Measurements from ENCODE around the gene ARL4D.
"Not testable (repeated sequence)": the region's sequence is repeated elsewhere in the genome, so short reads cannot be mapped to it uniquely, and the experiment has no call there.

Gene ARL4D

GRCh38 chr17:43369986-43370385, 28.8 kb upstream of the ARL4D start:
- DNase-seq (ENCODE audit: low read depth): no peak

GRCh38 chr17:43371227-43371821, 27.5 kb upstream of the ARL4D start:
- DNase-seq (ENCODE audit: low read depth): no peak

GRCh38 chr17:43372273-43372911, 26.4 kb upstream of the ARL4D start:
- no peak for DNase-seq (ENCODE audit: low read depth)

GRCh38 chr17:43373356-43373755, 25.4 kb upstream of the ARL4D start:
- no peak for DNase-seq (ENCODE audit: low read depth)

- DNase-seq (ENCODE audit: low read depth): not testable (repeated sequence)
These were observed 22.9 kb upstream of the ARL4D start for GRCh38 chr17:43375915-43376314.

- no peak for DNase-seq (ENCODE audit: low read depth)
These were observed 21.6 kb upstream of the ARL4D start for GRCh38 chr17:43377056-43377810.

GRCh38 chr17:43378766-43379165, 20.0 kb upstream of the ARL4D start:
- no peak for DNase-seq (ENCODE audit: low read depth)

- DNase-seq (ENCODE audit: low read depth): no peak
These were observed 18.5 kb upstream of the ARL4D start for GRCh38 chr17:43380307-43380706.

GRCh38 chr17:43381204-43381603, 17.6 kb upstream of the ARL4D start:
- no peak for DNase-seq (ENCODE audit: low read depth)

GRCh38 chr17:43381621-43382020, 17.2 kb upstream of the ARL4D start:
- no peak for DNase-seq (ENCODE audit: low read depth)

GRCh38 chr17:43382776-43383175, 16.0 kb upstream of the ARL4D start:
- DNase-seq (ENCODE audit: low read depth): no peak

GRCh38 chr17:43383372-43383771, 15.4 kb upstream of the ARL4D start:
- no peak for DNase-seq (ENCODE audit: low read depth)

GRCh38 chr17:43383826-43384475, 14.8 kb upstream of the ARL4D start:
- DNase-seq (ENCODE audit: low read depth): no peak

GRCh38 chr17:43384476-43384862, 14.3 kb upstream of the ARL4D start:
- no peak for DNase-seq (ENCODE audit: low read depth)

- DNase-seq (ENCODE audit: low read depth): no peak
These were observed 13.6 kb upstream of the ARL4D start for GRCh38 chr17:43385046-43385831.

- DNase-seq (ENCODE audit: low read depth): peak; percentile 85
These were observed 10.3 kb upstream of the ARL4D start for GRCh38 chr17:43388359-43389045.

- peak; percentile 72 for DNase-seq (ENCODE audit: low read depth)
These were observed 9.5 kb upstream of the ARL4D start for GRCh38 chr17:43389046-43389947.

- DNase-seq (ENCODE audit: low read depth): no peak
These were observed 6.4 kb upstream of the ARL4D start for GRCh38 chr17:43392397-43392796.

- DNase-seq (ENCODE audit: low read depth): peak; percentile 70
These were observed 4.8 kb upstream of the ARL4D start for GRCh38 chr17:43393944-43394482.

GRCh38 chr17:43394696-43395095, 4.1 kb upstream of the ARL4D start:
- DNase-seq (ENCODE audit: low read depth): not testable (repeated sequence)

All from activated T-helper 1 cell treated with Interleukin-2 at 50 U/mL for 16 hours (primary cell).